ENCODE data around the gene SOX9. TPM values are rescaled to one million over a fixed set of nuclear protein-coding genes. Genes with fewer than 3 reads are reported as not detected.

The SOX9 gene
- total and polyA plus RNA-seq, 9 of the 15 experiments (the other 6 are each of a cell fraction or from before 2014, with no cell fraction given) = 0.04 TPM; not detected in 8

DNA sequence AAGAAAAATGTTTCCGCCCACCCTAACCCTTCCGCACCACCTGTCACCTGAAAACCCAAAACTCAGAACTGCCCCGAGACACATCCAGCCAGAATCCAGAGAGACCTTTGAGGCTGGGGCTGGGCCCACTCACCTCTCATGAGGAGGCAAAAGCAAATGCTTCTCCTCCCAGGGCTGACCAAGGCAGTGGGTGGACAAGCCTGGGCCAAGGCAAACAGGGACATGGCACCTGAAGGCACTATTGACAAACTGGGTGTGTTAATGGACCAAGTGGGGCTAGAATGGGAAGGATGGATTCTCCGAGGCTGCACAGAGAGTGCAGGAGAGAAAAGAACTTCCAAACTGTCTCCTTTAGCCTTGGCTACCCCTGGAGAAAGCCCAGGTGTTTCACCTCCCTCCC, 54.4 kb downstream of the SOX9 start:
- DNase-seq (ENCODE audit: extremely low read depth in 1 of 4, low spot score in 3 of 4) = no peak
- in situ Hi-C loops (cut with MboI) = no loop called here
- H3K4me2 ChIP-seq (ENCODE audit: insufficient read depth, low read length) = no peak overlapping the region
- no peak overlapping the region for H2AFZ ChIP-seq (ENCODE audit: low read depth, low read length)
- 2% methylated on average over 4 of the region's 4 CpGs for WGBS (ENCODE audit: insufficient coverage, low coverage, missing lambda C conversion rate)
- no peaks in the 10 kb centered on the region for H3K27me3 ChIP-seq (ENCODE audit: control insufficient read depth in 2 of 2, insufficient read depth in 2 of 2, low read length in 2 of 2)
- no peaks in the 10 kb centered on the region for H3K79me2 ChIP-seq (ENCODE audit: control insufficient read depth, insufficient read depth, low read length)
- no TSS peak for BruUV-seq (replicated peaks)
- ChIA-PET POLR2A (no interaction called here), CTCF (ENCODE audit: low intra/inter-chr PET ratio) (no interaction called here)
- ATAC-seq = no peak
- no peak for FAIRE-seq
- H3K9ac ChIP-seq (ENCODE audit: insufficient read depth in 1 of 2, low read depth in 2 of 2, low read length in 2 of 2) = no peak overlapping the region
- H3K9me1 ChIP-seq (ENCODE audit: control insufficient read depth, insufficient read depth, low read length) = no peaks in the 10 kb centered on the region
- TF ChIP-seq ZNF146 (CRISPR knock-in tag; IDR thresholded peaks at IDR 0.05; ENCODE audit: unreplicated experiment) (no peak), BRF1 (IDR thresholded peaks at IDR 0.05; ENCODE audit: borderline replicate concordance, extremely low read depth, insufficient read length) (no peak), RFX1 (IDR thresholded peaks at IDR 0.05) (no peak), NR2C2 (CRISPR knock-in tag; IDR thresholded peaks at IDR 0.05) (no peak), NR2C2 (tag; IDR thresholded peaks at IDR 0.05) (no peak), PRMT5 (CRISPR knock-in tag; IDR thresholded peaks at IDR 0.05) (no peak)
- TF ChIP-seq, protein P1, sequence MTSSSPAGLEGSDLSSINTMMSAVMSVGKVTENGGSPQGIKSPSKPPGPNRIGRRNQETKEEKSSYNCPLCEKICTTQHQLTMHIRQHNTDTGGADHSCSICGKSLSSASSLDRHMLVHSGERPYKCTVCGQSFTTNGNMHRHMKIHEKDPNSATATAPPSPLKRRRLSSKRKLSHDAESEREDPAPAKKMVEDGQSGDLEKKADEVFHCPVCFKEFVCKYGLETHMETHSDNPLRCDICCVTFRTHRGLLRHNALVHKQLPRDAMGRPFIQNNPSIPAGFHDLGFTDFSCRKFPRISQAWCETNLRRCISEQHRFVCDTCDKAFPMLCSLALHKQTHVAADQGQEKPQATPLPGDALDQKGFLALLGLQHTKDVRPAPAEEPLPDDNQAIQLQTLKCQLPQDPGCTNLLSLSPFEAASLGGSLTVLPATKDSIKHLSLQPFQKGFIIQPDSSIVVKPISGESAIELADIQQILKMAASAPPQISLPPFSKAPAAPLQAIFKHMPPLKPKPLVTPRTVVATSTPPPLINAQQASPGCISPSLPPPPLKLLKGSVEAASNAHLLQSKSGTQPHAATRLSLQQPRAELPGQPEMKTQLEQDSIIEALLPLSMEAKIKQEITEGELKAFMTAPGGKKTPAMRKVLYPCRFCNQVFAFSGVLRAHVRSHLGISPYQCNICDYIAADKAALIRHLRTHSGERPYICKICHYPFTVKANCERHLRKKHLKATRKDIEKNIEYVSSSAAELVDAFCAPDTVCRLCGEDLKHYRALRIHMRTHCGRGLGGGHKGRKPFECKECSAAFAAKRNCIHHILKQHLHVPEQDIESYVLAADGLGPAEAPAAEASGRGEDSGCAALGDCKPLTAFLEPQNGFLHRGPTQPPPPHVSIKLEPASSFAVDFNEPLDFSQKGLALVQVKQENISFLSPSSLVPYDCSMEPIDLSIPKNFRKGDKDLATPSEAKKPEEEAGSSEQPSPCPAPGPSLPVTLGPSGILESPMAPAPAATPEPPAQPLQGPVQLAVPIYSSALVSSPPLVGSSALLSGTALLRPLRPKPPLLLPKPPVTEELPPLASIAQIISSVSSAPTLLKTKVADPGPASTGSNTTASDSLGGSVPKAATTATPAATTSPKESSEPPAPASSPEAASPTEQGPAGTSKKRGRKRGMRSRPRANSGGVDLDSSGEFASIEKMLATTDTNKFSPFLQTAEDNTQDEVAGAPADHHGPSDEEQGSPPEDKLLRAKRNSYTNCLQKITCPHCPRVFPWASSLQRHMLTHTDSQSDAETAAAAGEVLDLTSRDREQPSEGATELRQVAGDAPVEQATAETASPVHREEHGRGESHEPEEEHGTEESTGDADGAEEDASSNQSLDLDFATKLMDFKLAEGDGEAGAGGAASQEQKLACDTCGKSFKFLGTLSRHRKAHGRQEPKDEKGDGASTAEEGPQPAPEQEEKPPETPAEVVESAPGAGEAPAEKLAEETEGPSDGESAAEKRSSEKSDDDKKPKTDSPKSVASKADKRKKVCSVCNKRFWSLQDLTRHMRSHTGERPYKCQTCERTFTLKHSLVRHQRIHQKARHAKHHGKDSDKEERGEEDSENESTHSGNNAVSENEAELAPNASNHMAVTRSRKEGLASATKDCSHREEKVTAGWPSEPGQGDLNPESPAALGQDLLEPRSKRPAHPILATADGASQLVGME (CRISPR knock-in tag; IDR thresholded peaks at IDR 0.05) = no peak
- TF ChIP-seq, protein P2, sequence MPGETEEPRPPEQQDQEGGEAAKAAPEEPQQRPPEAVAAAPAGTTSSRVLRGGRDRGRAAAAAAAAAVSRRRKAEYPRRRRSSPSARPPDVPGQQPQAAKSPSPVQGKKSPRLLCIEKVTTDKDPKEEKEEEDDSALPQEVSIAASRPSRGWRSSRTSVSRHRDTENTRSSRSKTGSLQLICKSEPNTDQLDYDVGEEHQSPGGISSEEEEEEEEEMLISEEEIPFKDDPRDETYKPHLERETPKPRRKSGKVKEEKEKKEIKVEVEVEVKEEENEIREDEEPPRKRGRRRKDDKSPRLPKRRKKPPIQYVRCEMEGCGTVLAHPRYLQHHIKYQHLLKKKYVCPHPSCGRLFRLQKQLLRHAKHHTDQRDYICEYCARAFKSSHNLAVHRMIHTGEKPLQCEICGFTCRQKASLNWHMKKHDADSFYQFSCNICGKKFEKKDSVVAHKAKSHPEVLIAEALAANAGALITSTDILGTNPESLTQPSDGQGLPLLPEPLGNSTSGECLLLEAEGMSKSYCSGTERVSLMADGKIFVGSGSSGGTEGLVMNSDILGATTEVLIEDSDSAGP (CRISPR knock-in tag; IDR thresholded peaks at IDR 0.05) = no peak
- no peaks in the 10 kb centered on the region for H3K9me3 ChIP-seq (replicated peaks; ENCODE audit: control insufficient read depth, insufficient read depth, low read depth, low read length)
- H3K36me3 ChIP-seq (ENCODE audit: control insufficient read depth, insufficient read depth, low read length) = no peaks in the 10 kb centered on the region
- no peak overlapping the region for H3K27ac ChIP-seq (ENCODE audit: extremely low read depth, low read depth, low read length)
- H4K20me1 ChIP-seq (replicated peaks; ENCODE audit: control insufficient read depth, insufficient read depth, low read length) = no peaks in the 10 kb centered on the region
- no peak overlapping the region for H3K4me3 ChIP-seq
- intact Hi-C loops (cut with micrococcal nuclease) = no loop called here
- no peaks in the 10 kb centered on the region; a peak in 1 of 5 replicates for H3K4me1 ChIP-seq (replicated peaks in 1 of 2; ENCODE audit: control insufficient read depth in 2 of 2, insufficient read depth in 2 of 2, low read length in 2 of 2)

Measured in K562 (cell line).